K562 treated with DMSO at 1 percent for 12 hours (cell line): ENCODE results near the gene WLS. TPM values are rescaled to one million over a fixed set of nuclear protein-coding genes. Genes with fewer than 3 reads are reported as not detected.

Source experiments
- total RNA-seq: library from RNA; unstranded; fragments of 300-600 nt; gene quantifications from 2 replicates; pipeline ENCODE4 v1.2.3, GENCODE V29; 2022; ENCODE audit not compliant: insufficient read depth

The WLS gene
- total RNA-seq, result not detected in 2 replicates

DNA sequence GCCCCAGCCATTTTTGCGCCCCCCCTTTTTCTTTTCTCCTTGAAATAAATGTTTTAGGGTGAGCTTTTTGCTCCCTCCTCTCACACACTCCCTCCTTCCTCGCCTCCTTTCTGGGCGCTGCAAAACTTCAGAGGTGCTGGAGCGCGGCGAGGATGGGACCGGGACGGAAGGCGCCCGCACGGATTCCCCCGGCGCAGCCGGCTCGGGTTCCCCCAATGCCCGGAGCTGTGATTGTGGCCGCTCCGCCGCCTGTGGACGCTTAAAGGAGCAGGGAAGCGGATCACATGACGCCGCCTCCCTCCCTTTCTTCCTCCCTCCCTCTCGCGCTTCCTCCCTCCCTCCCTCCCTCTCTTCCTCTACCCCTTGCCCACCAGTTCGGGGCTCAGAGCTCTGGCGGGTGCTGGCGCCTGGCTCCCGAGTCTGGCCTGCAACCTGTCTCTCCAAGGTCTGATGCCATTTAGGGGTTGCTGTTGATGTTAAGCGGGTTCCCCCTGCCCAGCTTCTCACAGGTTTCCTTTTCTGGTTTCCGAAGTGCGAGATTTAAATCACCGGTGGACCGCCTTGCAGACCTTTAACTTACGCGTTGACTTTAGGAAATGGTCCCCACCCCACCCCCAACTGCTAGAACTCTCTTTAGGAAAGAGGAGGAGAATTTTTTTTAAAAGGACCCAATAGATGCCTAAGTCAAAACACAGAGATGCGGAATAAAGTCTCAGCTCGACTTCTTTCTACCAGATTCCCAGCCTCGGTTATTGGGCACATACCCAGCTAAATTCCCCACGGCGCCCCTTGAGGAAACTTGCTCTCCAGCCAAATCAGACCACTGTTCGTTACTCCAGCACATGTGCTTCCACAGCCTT, at the start of gene WLS:
TSS of gene WLS (minus strand) at position 235 of the 860 bp plus-strand sequence. CDS start at position 11, 224 bp downstream.

Other genes with a start within 250 kb of the WLS start
- 18.2 and 20.5 TPM in 2 replicates for gene DIRAS3, start 181.9 kb downstream of the WLS start, total RNA-seq
- not detected in 2 replicates for gene RPE65, start 217.4 kb upstream of the WLS start, total RNA-seq